ENCODE data around the gene FAM171A1.
"Not testable (repeated sequence)": the region's sequence is repeated elsewhere in the genome, so short reads cannot be mapped to it uniquely, and the experiment has no call there.

The FAM171A1 gene

DNA sequence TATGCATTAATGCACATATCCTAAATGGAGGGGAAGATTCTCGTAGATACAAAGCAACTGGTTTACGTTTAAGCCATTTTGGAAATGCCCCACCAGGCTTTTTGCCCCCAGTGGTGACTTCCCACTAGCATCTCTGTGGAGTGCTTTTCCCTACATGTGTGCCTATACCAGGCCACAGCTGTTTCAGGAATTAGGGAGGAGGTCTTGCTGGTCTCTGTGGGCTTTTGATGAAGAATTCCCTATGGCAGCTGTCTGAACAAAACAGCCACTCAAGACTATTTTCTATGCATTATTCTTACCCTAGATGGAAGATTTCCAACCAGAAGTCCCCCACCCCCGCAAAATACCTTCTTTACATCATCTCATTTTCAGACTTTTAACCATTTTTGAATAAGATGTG, 150.6 kb downstream of the FAM171A1 start:
- no peak for DNase-seq (ENCODE audit: extremely low read depth in 1 of 2, low read depth in 1 of 2)

DNA sequence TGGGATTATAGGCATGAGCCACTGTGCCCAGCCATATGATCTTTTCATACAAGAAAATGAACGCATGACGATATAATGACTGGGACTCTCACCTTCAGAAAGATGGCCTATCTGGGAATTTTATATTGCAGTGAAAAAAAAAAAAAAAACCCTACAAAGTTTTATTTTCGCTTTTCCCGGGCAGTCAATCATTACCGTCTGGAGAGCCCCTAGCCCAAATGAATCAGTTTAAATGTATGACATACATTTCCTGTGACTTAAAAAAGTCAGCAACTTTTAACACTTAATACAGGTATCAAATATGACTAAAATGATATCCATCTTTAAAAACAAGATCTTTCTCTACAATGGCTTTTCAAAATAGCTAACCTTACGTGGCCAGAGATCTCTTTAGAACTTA, 154.4 kb downstream of the FAM171A1 start:
- no peak for DNase-seq (ENCODE audit: extremely low read depth in 1 of 2, low read depth in 1 of 2)

DNA sequence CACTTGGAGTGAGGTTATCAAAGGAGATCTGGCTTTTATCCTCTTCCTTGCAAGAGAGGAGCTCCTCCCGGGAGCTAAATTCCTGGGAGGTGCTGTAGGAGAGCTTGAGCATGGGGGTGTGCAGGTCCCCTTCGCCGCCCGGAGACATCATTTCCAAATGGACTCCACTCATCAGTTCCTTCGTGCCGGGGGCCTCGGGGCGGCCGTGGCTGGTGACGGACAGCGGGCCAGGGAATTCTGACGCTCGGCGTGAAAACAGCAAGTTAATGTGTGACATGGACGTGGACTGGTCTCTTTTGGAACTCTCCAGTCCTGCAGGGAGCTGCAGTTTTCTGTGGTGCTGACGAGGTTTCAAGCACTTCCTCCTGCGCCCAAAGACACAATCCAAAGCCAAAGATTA, 156.9 kb downstream of the FAM171A1 start:
- no peak for DNase-seq (ENCODE audit: extremely low read depth in 1 of 2, low read depth in 1 of 2)

DNA sequence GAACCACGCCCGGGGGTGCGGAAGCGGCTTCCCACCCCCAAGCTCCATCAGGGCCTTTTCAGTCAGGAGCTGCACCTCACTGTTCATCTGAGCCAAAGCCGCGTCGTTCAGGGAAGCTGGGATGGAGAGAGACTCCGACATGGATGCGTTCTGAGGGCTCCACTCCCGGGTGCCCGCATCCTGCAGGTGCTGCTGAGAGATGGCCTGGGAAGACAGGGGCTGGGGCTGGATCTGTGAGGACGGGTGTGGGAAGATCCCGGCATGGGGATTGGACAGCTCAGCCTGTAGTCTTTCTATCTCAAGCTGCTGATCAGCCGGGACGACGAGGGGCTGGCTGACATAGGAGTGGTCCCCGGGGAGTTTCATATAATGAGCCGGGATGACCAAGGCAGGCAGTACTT, 157.6 kb downstream of the FAM171A1 start:
- no peak for DNase-seq (ENCODE audit: extremely low read depth in 1 of 2, low read depth in 1 of 2)

DNA sequence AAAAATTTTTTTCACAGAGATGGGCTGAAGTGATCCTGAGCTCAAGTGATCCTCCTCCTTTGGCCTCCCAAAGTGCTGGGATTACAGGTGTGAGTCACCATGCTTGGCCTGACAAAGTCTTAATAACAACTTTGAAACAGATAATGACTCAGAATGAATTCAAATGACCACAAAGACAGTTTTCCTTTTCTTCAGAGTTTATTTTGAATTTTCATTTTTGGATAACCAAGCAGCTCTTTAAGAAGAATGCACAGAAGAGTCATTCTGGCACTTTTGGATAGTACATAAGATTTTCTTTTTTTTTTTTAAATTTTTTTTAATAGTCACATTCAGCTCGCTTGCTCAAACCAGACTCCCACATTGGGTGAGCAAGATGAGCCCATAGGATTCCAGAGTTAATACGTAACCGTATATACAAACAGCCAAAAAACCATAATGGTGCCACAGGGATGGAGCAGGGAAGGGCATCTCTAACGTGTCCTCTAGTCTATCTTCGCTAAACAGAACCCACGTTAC, 159.6 kb downstream of the FAM171A1 start:
- no peak for DNase-seq (ENCODE audit: extremely low read depth in 1 of 2, low read depth in 1 of 2)

DNA sequence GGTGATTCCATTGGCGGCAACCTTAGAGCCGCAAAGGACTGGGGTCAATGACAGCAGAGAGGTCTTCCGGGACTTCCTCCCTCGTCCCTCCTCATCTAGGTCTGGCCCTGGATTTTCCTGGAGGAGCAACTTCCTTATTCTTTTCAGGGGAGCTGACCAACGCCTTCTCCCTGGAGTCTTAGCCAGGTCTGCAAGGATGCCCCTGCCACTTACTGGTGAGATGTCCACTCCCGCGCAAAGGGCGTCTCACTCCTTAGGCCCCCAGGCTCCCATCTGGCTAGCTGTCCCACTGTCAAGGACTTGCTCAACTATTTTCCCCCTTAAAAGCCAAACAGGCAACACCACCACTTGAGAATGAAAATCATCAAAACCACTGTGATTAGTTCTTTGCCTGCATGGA, 160.6 kb downstream of the FAM171A1 start:
- DNase-seq (ENCODE audit: extremely low read depth in 1 of 2, low read depth in 1 of 2) = no peak

DNA sequence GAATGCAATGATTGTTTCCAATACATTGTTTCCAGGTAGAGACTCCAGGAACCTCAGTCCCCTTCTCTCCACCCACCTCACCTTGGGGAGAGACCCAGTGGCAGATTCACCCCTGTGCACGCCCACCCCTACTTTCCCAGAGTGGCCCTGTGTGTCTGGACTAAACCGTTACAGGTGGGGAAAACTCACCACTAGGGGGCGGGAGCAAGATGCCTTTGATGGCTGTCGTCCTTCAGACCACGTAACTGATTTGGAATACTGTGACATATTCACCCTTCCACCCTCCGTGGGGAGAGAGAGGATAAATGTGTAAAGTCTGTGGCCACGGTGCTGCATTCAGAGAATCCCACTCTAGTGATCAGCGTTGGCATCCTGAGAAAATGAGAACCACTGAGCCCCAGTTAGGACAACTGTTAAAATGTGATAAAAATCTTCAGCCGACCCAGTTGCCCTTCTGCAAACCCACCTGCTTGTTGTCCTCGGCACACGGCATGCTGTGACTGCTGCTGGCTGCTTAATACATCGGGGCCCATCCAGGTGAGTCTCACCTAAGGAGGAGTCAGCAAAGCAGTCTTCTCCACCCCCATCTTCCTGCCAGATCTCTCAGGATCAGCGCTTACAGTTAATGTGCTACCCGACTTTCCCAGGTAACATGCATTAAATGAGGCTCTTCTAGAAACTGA, 161.1 kb downstream of the FAM171A1 start:
- peak; percentile 47 to 76 for DNase-seq (ENCODE audit: extremely low read depth in 1 of 2, low read depth in 1 of 2)

DNA sequence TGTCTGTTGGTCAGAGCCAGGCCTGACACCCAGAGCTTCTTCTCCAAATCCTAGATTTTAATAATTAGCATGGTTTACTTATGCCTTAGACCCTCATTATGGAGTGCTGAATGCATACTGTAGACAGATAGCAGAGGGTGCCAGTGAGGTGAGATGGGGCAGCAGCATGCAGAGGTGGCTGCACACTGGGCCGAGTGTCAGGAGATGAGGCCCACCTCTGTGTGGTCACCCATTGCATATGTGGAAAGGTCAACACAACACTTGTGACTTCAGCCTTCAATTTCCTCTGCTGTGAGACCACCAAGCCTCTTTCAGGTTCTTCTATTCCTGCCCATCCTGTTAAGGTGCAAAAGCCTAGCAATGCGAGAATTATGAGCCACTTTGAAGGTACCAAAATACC, 162.9 kb downstream of the FAM171A1 start:
- DNase-seq (ENCODE audit: extremely low read depth in 1 of 2, low read depth in 1 of 2) = no peak

DNA sequence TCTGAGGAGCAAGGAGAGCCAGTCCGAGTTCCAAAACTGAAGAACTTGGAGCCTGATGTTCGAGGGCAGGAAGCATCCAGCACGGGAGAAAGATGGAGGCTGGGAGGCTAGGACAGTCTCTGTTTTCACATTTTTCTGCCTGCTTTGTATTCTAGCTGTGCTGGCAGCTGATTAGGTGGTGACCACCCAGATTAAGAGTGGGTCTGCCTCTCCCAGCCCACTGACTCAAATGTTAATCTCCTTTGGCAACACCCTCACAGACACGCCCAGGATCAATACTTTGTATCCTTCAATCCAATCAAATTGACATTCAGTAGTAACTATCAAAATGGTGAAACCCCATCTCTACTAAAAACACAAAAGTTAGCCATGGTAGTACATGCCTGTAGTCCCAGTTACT, 163.7 kb downstream of the FAM171A1 start:
- not testable (repeated sequence) for DNase-seq (ENCODE audit: extremely low read depth in 1 of 2, low read depth in 1 of 2)

DNA sequence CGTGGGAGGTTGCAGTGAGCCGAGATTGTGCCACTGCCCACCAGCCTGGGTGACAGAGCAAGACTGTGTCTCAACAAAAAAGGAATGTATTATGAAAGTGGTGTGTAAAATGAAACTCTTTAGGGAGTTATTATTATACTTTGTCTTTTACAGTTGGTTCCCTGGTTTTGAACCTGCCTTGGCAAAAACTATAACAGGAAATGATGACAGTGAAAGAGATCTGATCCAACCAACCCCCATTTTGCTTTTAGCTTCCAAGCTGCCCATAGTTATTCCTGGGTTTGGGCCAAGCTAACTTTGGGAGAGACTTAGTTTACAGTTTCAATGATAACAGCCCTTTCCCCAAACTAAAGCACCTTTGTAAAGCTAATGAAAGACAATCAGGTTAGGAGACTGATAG, 168.4 kb downstream of the FAM171A1 start:
- no peak for DNase-seq (ENCODE audit: extremely low read depth in 1 of 2, low read depth in 1 of 2)

DNA sequence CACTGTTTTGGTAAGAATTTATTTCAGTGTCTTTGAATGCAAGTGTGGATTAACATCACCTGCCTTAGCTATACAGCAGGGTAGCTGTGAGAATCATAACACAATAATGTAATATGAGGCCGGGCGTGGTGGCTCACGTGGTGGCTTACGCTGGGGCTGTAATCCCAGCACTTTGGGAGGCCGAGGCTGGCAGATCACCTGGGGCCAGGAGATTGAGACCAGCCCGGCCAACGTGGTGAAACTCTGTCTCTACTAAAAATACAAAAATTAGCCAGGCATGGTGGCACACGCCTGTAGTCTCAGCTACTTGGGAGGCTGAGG, 168.8 kb downstream of the FAM171A1 start:
- DNase-seq (ENCODE audit: extremely low read depth in 1 of 2, low read depth in 1 of 2) = not testable (repeated sequence)

DNA sequence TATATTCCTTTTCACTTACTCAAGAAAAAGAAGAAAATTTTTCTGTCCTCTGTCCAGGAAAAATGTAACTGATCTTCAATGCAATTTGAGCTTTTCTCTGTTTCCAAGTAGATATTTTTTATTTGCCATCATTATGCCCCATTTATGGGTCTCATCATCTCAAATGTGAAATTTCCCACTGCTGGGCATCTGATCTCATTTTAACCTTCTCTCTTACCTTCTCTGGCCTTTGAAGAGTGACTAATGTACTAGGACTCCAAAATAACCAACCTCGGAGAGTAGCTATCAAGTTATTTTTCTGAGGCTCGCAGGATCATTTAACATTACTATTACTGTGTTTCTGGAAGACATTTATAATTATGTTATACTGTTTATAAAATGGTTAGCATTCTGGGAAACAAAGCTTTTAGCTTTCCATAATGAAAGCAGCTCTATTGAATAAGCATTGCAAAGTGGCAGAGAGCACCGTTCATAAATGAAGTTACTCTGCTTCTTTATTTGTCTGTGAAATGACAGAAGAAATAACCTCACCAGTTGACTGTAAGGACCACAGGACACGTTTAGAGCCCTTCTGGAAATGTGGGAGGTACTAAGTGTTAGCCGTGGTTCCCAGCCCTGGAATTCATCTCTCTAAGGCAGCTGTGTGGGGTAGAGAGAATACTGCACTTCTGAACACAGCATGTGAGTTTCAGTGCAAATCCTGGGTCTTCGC, 169.3 kb downstream of the FAM171A1 start:
- no peak for DNase-seq (ENCODE audit: extremely low read depth in 1 of 2, low read depth in 1 of 2)

DNA sequence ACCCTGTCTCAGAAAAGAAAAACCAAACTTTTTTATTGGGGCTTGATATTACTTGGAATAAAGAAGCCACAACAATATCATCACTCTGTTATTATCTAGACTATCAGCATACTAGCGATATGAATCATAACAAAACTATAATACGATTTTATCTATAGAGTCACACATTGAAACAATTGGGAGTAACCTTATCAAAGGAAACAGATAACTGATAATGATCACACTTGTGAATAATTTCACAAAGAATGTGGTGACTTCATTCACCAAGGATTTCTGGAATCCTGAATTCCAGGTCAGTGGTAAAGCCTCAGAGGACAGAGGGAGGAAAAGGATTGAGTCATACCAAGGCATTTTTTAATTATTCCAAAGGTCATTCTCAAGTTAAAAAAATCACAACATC, 170.5 kb downstream of the FAM171A1 start:
- no peak for DNase-seq (ENCODE audit: extremely low read depth in 1 of 2, low read depth in 1 of 2)

DNA sequence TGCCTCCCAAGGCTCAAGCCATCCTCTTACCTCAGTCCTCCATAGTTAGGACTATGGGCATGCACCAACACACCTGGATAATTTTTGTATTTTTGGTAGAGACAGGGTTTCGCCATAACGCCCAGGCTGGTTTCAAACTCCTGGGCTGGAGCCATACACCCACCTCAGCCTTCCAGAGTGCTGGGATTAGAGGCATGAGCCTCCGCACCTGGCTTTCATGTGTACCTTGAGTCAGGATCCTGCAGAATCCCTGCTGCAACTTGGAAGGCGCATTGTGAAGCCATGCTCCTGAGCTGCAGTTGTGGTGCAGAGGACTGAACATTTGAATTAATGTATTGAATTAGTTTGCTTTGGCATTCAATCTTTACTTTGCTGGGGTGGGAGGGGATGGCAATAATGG, 173.2 kb downstream of the FAM171A1 start:
- DNase-seq (ENCODE audit: extremely low read depth in 1 of 2, low read depth in 1 of 2) = no peak

DNA sequence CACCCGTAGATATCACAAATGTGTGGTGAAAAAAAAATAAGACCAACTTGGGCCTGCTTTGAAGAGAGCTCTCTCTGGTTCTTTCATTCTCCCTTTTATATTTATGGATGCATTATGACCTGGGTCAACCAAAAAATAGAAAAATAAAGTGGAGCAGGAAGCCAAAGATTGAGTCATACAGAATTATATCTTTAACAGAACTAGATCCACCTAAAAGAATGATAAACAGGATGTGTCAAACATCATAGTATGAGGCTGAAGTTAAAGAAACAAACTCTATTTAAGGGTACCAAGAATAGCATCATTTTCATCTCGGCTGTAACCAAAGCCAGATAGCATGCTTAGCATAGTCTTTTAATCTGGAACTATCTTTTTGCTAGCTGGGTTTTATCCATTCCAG, 173.8 kb downstream of the FAM171A1 start:
- no peak for DNase-seq (ENCODE audit: extremely low read depth in 1 of 2, low read depth in 1 of 2)

DNA sequence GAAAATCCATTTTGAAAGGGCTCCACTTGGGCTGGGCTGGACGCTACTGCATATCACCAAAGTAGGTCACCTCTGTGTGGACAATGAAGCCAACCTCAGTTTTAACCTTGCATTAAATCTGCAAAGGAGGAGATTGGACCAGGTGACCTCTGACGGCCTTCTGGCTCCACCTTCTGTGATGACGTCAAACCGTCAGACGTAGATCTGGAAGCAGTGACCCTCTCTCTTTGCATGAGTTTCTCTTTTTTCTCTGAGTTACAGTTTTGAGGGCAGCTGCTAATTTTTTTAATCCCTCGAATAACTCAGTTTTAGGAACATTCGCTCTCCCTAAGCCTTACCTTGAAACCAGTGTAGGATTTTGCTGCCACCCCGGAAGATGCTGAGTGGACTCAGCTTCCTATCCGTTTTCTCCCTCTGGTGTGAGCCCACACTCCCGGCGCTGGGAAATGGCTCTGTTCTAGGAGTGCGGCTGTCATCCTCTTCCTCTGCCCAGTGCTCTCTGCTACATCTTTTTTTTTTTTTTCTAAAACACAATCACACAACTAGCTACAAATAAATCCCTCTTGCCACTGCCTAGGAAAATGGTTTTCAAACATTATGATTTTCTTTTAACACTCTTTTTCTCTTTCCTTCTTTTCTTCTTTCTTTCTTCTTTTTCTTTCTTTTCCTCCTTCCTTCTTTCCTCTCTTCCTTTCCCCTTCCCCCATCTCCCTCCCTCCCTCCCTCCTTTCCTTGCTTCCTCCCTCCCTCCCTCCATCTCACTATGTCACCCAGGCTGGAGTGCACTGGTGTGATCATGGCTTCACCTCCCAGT, 174.9 kb downstream of the FAM171A1 start:
- no peak for DNase-seq (ENCODE audit: extremely low read depth in 1 of 2, low read depth in 1 of 2)

DNA sequence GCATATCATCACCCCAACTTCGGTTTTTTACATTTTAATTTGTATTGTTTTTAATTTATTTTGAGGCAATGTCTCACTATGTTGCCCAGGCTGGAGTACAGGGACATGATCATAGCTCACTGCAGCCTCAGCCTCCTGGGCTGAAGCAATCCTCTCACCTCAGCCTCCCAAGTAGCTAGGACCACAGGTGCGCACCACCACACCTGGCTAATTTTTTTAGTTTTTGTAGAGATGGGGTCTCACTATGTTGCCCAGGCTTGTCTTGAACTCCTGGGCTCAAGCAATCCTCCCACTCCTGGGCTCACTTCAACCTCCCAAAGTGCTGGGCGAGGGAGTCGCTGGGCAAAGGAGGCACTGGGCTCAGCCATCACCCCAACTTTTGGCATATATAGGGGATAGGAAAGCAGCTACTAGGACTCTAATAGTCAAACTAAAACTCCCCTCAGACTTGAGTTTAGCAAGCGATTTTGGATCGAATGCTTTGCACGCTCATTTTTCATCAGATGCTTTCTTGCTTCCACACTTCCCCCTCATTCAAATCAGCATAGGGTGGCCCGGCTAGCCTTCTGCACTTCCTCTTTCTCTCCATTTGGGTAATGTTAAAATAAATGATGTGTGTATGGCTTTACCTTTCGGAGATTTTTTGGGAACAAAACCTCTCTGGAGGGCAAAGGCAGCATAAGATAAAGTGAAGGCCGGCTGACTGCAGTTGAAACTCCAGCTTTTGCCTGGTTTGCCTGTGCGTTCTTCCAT, 181.8 kb downstream of the FAM171A1 start:
- no peak for DNase-seq (ENCODE audit: extremely low read depth in 1 of 2, low read depth in 1 of 2)

DNA sequence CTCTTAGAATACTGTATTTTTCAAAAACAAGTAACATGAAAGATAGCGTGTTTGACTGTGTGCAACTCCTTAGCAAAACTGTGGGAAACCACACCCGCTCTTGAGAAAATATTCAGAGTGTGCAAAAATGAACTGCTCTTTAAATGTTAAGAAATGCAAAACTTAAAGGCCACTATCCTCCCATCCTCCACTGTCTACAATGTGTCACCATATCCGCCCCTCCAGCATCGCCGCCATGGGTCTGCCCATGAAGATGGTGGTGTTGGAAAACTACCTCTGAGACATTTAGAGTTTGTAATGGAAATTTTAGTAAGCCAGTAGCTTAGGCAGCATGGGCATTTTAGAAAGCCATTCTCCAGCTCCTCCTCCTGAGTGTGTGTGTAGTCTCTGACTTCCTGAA, 182.5 kb downstream of the FAM171A1 start:
- DNase-seq (ENCODE audit: extremely low read depth in 1 of 2, low read depth in 1 of 2) = no peak

DNA sequence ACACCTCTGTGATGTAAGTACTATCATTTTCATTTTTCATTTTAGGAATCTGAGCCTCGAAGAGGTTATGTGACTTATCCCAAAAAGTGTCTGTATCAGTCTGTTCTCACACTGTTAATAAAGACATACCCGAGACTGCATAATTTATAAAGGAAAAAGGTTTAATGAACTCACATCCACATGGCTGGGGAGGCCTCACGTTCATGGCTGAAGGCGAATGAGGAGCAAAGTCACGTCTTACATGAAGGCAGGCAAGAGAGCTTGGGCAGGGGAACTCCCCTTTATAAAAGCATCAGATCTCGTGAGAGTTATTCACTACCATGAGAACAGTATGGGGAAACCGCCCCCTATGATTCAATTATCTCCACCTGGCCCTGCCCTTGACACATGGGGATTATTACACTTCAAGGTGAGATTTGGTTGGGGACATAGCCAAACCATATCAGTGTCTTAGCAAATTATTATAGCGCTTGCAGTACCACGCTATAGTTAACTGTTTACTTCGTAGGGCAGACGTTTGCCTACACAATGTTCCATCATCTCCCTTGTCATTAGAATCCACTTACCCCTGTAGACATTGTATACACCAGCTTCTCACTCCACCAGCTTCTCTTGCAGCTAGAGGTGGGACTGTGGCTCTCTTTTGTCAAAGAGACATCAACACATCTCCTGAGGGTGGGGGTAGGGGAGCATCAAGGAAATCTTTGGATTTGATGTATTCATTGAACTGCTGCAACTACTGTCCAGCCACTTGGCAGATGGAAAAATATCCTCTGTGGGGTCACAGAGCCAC, 187.2 kb downstream of the FAM171A1 start:
- DNase-seq (ENCODE audit: extremely low read depth in 1 of 2, low read depth in 1 of 2) = no peak

DNA sequence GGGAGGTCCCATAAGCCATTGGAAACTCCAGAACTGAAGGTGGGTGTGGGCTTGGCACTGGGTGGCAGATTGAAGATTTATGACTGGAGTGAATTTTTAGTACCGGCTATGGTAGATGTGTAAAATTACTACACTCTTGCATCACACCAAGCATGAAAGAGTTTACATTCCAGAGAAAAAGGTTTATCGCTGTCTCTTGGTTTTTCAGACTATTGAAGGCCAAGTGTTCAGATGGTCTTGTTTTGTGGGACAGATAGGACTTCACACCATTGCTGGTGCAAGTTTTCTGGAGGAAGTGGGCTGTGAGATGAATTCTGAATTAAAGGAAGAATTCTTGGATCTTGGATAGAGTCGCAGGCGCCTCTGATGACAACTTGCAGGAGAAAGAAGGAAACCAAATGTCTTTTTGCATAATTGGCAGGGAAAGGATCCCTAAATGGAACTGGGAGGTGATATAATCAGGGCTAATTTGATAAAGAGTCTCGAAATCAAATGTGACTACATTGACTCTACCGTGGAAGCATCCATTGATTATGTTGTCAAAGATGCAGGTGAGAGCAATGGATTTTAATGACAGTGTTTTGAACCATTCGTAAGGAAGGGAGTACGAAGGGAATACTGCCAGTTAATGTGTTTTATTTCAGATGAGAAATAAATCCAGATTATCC, 188.4 kb downstream of the FAM171A1 start:
- no peak for DNase-seq (ENCODE audit: extremely low read depth in 1 of 2, low read depth in 1 of 2)

Measured in stimulated activated CD8-positive, alpha-beta memory T cell treated with anti-CD3 and anti-CD28 coated beads, Interleukin-7, amount 100 ng/mL, for 48 hours (primary cell).